Stomach (tissue), 4 donors: ENCODE measurements around the gene ACAP2.

ENCODE experiments used
- EP300 ChIP-seq: sonication (generic); formaldehyde crosslinking; IDR thresholded peaks from one replicate; pipeline ENCODE4 v1.6.1; 2017; ENCODE audit warnings: antibody characterized with exemption
- POLR2AphosphoS5 ChIP-seq, 3 donors: sonication (generic); formaldehyde crosslinking; IDR thresholded peaks; one replicate each; pipeline ENCODE4 v1.6.1; 2016; ENCODE audit warnings: antibody characterized with exemption in 3 of 3
- TF ChIP-seq, protein P1 (sequence below), 7 experiments: fragments of 450-650 bp in 4 of 7; fragments of 200-600 bp in 3 of 7; sonication (generic) in 3 of 7; IDR thresholded peaks; one replicate each; pipeline ENCODE4 v1.5.1; 2016 to 2019; ENCODE audit warnings: antibody characterized with exemption in 7 of 7, control low read depth in 2 of 7, mild to moderate bottlenecking in 1 of 7

GRCh38 chr3:195366200-195366925 is 76.5 kb downstream of the ACAP2 start:
- TF ChIP-seq, protein P1, sequence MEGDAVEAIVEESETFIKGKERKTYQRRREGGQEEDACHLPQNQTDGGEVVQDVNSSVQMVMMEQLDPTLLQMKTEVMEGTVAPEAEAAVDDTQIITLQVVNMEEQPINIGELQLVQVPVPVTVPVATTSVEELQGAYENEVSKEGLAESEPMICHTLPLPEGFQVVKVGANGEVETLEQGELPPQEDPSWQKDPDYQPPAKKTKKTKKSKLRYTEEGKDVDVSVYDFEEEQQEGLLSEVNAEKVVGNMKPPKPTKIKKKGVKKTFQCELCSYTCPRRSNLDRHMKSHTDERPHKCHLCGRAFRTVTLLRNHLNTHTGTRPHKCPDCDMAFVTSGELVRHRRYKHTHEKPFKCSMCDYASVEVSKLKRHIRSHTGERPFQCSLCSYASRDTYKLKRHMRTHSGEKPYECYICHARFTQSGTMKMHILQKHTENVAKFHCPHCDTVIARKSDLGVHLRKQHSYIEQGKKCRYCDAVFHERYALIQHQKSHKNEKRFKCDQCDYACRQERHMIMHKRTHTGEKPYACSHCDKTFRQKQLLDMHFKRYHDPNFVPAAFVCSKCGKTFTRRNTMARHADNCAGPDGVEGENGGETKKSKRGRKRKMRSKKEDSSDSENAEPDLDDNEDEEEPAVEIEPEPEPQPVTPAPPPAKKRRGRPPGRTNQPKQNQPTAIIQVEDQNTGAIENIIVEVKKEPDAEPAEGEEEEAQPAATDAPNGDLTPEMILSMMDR (IDR thresholded peaks at IDR 0.05), result no peak
- no peak for TF ChIP-seq POLR2AphosphoS5 (IDR thresholded peaks at IDR 0.05)
- no peak for TF ChIP-seq EP300
